Midbrain (tissue), 1 donor: ENCODE measurements around the gene TTC7B.
A peak's percentile ranks its signal among the peaks of the same experiment; 100 is the strongest.
"Not testable (repeated sequence)": the region's sequence is repeated elsewhere in the genome, so short reads cannot be mapped to it uniquely, and the experiment has no call there.

Source experiments
- DNase-seq: peaks from one replicate; lab custom pipeline; 2025; lab: John Stamatoyannopoulos, UW

The TTC7B gene

GRCh38 chr14:90815822-90816662, at the start of gene TTC7B:
Gene TTC7B (minus strand): TSS chr14:90816430. CDS start chr14:90816295, 135 bp downstream.
- DNase-seq, result peak; percentile 29

GRCh38 chr14:90864741-90865140, 48.5 kb upstream of the TTC7B start:
- DNase-seq, result no peak

GRCh38 chr14:90858511-90858910, 42.3 kb upstream of the TTC7B start:
- no peak for DNase-seq

GRCh38 chr14:90857866-90858265, 41.6 kb upstream of the TTC7B start:
- DNase-seq, result no peak

GRCh38 chr14:90856115-90856514, 39.9 kb upstream of the TTC7B start:
- not testable (repeated sequence) for DNase-seq

GRCh38 chr14:90853116-90853515, 36.9 kb upstream of the TTC7B start:
- no peak for DNase-seq

- DNase-seq, result peak; percentile 37
These were observed 35.3 kb upstream of the TTC7B start for GRCh38 chr14:90851327-90852036.

GRCh38 chr14:90850487-90850886, 34.3 kb upstream of the TTC7B start:
- DNase-seq, result no peak

- DNase-seq, result no peak
These were observed 33.7 kb upstream of the TTC7B start for GRCh38 chr14:90849787-90850444.

GRCh38 chr14:90848944-90849731, 32.9 kb upstream of the TTC7B start:
- DNase-seq, result no peak

GRCh38 chr14:90846511-90846910, 30.3 kb upstream of the TTC7B start:
- no peak for DNase-seq

- DNase-seq, result no peak
These were observed 28.1 kb upstream of the TTC7B start for GRCh38 chr14:90844321-90844720.

- DNase-seq, result no peak
These were observed 26.5 kb upstream of the TTC7B start for GRCh38 chr14:90842726-90843125.

GRCh38 chr14:90840667-90841066, 24.4 kb upstream of the TTC7B start:
- DNase-seq, result not testable (repeated sequence)

- DNase-seq, result no peak
These were observed 23.6 kb upstream of the TTC7B start for GRCh38 chr14:90839889-90840266.

GRCh38 chr14:90839024-90839888, 23.0 kb upstream of the TTC7B start:
- no peak for DNase-seq

- DNase-seq, result not testable (repeated sequence)
These were observed 22.3 kb upstream of the TTC7B start for GRCh38 chr14:90838531-90838930.

GRCh38 chr14:90837355-90837754, 21.1 kb upstream of the TTC7B start:
- DNase-seq, result no peak

GRCh38 chr14:90836692-90837063, 20.4 kb upstream of the TTC7B start:
- DNase-seq, result no peak

GRCh38 chr14:90831821-90832220, 15.6 kb upstream of the TTC7B start:
- no peak for DNase-seq
